Measurements from ENCODE around the gene CDYL.

The CDYL gene

GRCh38 chr6:4937414-4937813 lies 161.2 kb downstream of the CDYL start:
- no peak for TF ChIP-seq EP300 (IDR thresholded peaks at IDR 0.05; ENCODE audit: borderline replicate concordance)
- TF ChIP-seq YY1 (IDR thresholded peaks at IDR 0.05; ENCODE audit: low read depth): no peak
- TF ChIP-seq, protein P1, sequence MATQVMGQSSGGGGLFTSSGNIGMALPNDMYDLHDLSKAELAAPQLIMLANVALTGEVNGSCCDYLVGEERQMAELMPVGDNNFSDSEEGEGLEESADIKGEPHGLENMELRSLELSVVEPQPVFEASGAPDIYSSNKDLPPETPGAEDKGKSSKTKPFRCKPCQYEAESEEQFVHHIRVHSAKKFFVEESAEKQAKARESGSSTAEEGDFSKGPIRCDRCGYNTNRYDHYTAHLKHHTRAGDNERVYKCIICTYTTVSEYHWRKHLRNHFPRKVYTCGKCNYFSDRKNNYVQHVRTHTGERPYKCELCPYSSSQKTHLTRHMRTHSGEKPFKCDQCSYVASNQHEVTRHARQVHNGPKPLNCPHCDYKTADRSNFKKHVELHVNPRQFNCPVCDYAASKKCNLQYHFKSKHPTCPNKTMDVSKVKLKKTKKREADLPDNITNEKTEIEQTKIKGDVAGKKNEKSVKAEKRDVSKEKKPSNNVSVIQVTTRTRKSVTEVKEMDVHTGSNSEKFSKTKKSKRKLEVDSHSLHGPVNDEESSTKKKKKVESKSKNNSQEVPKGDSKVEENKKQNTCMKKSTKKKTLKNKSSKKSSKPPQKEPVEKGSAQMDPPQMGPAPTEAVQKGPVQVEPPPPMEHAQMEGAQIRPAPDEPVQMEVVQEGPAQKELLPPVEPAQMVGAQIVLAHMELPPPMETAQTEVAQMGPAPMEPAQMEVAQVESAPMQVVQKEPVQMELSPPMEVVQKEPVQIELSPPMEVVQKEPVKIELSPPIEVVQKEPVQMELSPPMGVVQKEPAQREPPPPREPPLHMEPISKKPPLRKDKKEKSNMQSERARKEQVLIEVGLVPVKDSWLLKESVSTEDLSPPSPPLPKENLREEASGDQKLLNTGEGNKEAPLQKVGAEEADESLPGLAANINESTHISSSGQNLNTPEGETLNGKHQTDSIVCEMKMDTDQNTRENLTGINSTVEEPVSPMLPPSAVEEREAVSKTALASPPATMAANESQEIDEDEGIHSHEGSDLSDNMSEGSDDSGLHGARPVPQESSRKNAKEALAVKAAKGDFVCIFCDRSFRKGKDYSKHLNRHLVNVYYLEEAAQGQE (IDR thresholded peaks at IDR 0.05; ENCODE audit: low read depth): no peak
- no peak for TF ChIP-seq CREB1 (IDR thresholded peaks at IDR 0.05; ENCODE audit: low read depth)
- TF ChIP-seq, protein P2, sequence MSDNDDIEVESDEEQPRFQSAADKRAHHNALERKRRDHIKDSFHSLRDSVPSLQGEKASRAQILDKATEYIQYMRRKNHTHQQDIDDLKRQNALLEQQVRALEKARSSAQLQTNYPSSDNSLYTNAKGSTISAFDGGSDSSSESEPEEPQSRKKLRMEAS (IDR thresholded peaks at IDR 0.05): no peak
- TF ChIP-seq RAD21 (IDR thresholded peaks at IDR 0.05; ENCODE audit: low read depth): no peak
- no peak for TF ChIP-seq FOXM1 (IDR thresholded peaks at IDR 0.05; ENCODE audit: borderline replicate concordance, low read depth)
- TF ChIP-seq ZBTB7A (IDR thresholded peaks at IDR 0.05; ENCODE audit: low read depth): no peak
- TF ChIP-seq NFIC (IDR thresholded peaks at IDR 0.05): no peak
- no peak for TF ChIP-seq CEBPB (IDR thresholded peaks at IDR 0.05)
- no peak for TF ChIP-seq EGR1 (IDR thresholded peaks at IDR 0.05)
- no peak for TF ChIP-seq TEAD4 (IDR thresholded peaks at IDR 0.05)
- no peak for TF ChIP-seq USF1 (IDR thresholded peaks at IDR 0.05)
- TF ChIP-seq TCF12 (IDR thresholded peaks at IDR 0.05; ENCODE audit: low read depth): no peak

DNA sequence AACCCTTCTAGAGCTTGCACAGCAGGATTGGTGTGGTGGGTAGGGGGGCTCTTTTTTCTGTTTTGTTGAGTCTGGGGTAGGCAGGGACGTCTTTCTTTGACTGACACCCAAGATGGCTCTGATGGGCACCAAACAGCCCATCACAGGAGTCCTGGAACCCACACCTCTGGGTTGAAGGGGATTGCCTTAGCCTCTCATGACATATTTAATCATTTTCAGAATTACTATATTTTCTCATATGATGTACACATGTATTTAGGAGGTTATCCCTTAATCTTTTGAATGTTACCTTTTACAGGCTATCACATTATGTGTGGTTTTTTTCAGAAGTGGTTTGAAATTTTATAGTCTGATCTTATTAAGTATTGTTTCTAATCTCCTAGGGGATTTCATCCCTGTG lies 163.0 kb downstream of the CDYL start:
- TF ChIP-seq, protein P1 (IDR thresholded peaks at IDR 0.05; ENCODE audit: low read depth): no peak
- TF ChIP-seq, protein P2 (IDR thresholded peaks at IDR 0.05): no peak
- TF ChIP-seq ZBTB7A (IDR thresholded peaks at IDR 0.05; ENCODE audit: low read depth) (no peak), TCF12 (IDR thresholded peaks at IDR 0.05; ENCODE audit: low read depth) (no peak), NFIC (IDR thresholded peaks at IDR 0.05) (no peak), USF1 (IDR thresholded peaks at IDR 0.05) (no peak), CEBPB (IDR thresholded peaks at IDR 0.05) (no peak), TEAD4 (IDR thresholded peaks at IDR 0.05) (no peak), RAD21 (IDR thresholded peaks at IDR 0.05; ENCODE audit: low read depth) (no peak), TAF1 (IDR thresholded peaks at IDR 0.05; ENCODE audit: low read depth) (no peak), FOXM1 (IDR thresholded peaks at IDR 0.05; ENCODE audit: borderline replicate concordance, low read depth) (no peak), YY1 (IDR thresholded peaks at IDR 0.05; ENCODE audit: low read depth) (no peak), EGR1 (IDR thresholded peaks at IDR 0.05) (no peak), CREB1 (IDR thresholded peaks at IDR 0.05; ENCODE audit: low read depth) (no peak), EP300 (IDR thresholded peaks at IDR 0.05; ENCODE audit: borderline replicate concordance) (no peak)

DNA sequence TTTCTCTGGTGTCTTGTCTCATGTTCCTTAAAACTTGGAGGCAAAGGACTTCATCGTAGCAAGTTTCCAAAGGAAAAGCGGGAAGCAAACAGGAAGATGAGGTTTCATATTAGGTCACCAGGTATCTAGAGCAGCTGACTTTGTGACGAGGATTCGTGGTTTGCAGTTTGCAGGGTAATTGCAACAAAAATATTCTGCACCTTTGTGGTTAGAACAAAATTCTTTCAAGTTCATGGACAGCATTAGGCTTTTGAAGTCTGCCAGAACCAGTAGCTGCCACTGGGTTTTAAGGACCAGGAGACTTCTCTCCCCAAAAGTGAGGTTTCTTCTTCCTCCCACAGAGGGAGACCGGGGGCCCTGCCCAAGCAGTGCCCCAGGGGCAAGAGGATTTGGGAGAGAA lies 164.2 kb downstream of the CDYL start:
- TF ChIP-seq EP300 (IDR thresholded peaks at IDR 0.05; ENCODE audit: borderline replicate concordance) (no peak), FOXM1 (IDR thresholded peaks at IDR 0.05; ENCODE audit: borderline replicate concordance, low read depth) (no peak), NFIC (IDR thresholded peaks at IDR 0.05) (no peak), RAD21 (IDR thresholded peaks at IDR 0.05; ENCODE audit: low read depth) (no peak), ZBTB7A (IDR thresholded peaks at IDR 0.05; ENCODE audit: low read depth) (no peak), USF1 (IDR thresholded peaks at IDR 0.05) (no peak), CEBPB (IDR thresholded peaks at IDR 0.05) (no peak), TCF12 (IDR thresholded peaks at IDR 0.05; ENCODE audit: low read depth) (no peak), TAF1 (IDR thresholded peaks at IDR 0.05; ENCODE audit: low read depth) (no peak), EGR1 (IDR thresholded peaks at IDR 0.05) (no peak), CREB1 (IDR thresholded peaks at IDR 0.05; ENCODE audit: low read depth) (no peak), TEAD4 (IDR thresholded peaks at IDR 0.05) (no peak), YY1 (IDR thresholded peaks at IDR 0.05; ENCODE audit: low read depth) (no peak)
- TF ChIP-seq, protein P1 (IDR thresholded peaks at IDR 0.05; ENCODE audit: low read depth): no peak
- TF ChIP-seq, protein P2 (IDR thresholded peaks at IDR 0.05): no peak

Data from Ishikawa (cell line).